HEK293T (cell line): ENCODE data around the gene GADD45B.

ENCODE experiments used
- CTCF ChIA-PET: fragments of 350-600 bp; formaldehyde crosslinking; extraction: SDS; loops from one replicate; lab custom pipeline; 2021; ENCODE audit warnings: antibody characterized with exemption, inconsistent platforms; lab: Yijun Ruan, JAX
- POLR2A ChIA-PET: fragments of 350-600 bp; formaldehyde crosslinking; extraction: SDS; loops from one replicate; lab custom pipeline; 2020; ENCODE audit warnings: antibody characterized with exemption, inconsistent platforms; lab: Yijun Ruan, JAX
- DNase-seq: peaks from one replicate; pipeline ENCODE4 v3.0.0; 2012; ENCODE audit warnings: mixed read lengths; ENCODE audit errors: extremely low spot score
- ARNT ChIP-seq: fragments of 450-650 bp; IDR thresholded peaks from 2 replicates; pipeline ENCODE4 v1.6.1; 2017; ENCODE audit warnings: mild to moderate bottlenecking
- BHLHE40 ChIP-seq: fragments of 450-650 bp; IDR thresholded peaks from 2 replicates; pipeline ENCODE4 v1.6.1; 2016; ENCODE audit warnings: mild to moderate bottlenecking, moderate library complexity, borderline replicate concordance
- CTBP1 ChIP-seq: fragments of 450-650 bp; IDR thresholded peaks from 2 replicates; pipeline ENCODE4 v1.6.1; 2016; ENCODE audit warnings: borderline replicate concordance
- ELF4 ChIP-seq: fragments of 450-650 bp; IDR thresholded peaks from 2 replicates; pipeline ENCODE4 v1.6.1; 2017; ENCODE audit warnings: antibody characterized with exemption
- FOXA1 ChIP-seq: fragments of 450-650 bp; IDR thresholded peaks from 2 replicates; pipeline ENCODE4 v1.6.1; 2016; ENCODE audit warnings: mild to moderate bottlenecking
- FOXK2 ChIP-seq: fragments of 450-650 bp; IDR thresholded peaks from 2 replicates; pipeline ENCODE4 v1.6.1; 2016; ENCODE audit warnings: mild to moderate bottlenecking
- FOXM1 ChIP-seq: fragments of 450-650 bp; IDR thresholded peaks from 2 replicates; pipeline ENCODE4 v1.6.1; 2017; ENCODE audit warnings: mild to moderate bottlenecking, borderline replicate concordance
- HDGF ChIP-seq: fragments of 450-650 bp; IDR thresholded peaks from 2 replicates; pipeline ENCODE4 v1.6.1; 2017; ENCODE audit warnings: antibody characterized with exemption, borderline replicate concordance
- L3MBTL2 ChIP-seq: fragments of 450-650 bp; conservative IDR thresholded peaks from 2 replicates; pipeline ENCODE4 v1.6.1; 2016; ENCODE audit warnings: mild to moderate bottlenecking
- LEF1 ChIP-seq: fragments of 450-650 bp; IDR thresholded peaks from 2 replicates; pipeline ENCODE4 v1.6.1; 2017; ENCODE audit warnings: mild to moderate bottlenecking, borderline replicate concordance
- NFRKB ChIP-seq: fragments of 450-650 bp; IDR thresholded peaks from 2 replicates; pipeline ENCODE4 v1.6.1; 2016; ENCODE audit warnings: mild to moderate bottlenecking, moderate library complexity
- SP1 ChIP-seq: fragments of 450-650 bp; IDR thresholded peaks from 2 replicates; pipeline ENCODE4 v1.6.1; 2017
- SUZ12 ChIP-seq: fragments of 450-650 bp; IDR thresholded peaks from 2 replicates; pipeline ENCODE4 v1.6.1; 2016; ENCODE audit warnings: mild to moderate bottlenecking
- TARDBP ChIP-seq: fragments of 450-650 bp; IDR thresholded peaks from 2 replicates; pipeline ENCODE4 v1.6.1; 2016
- ZNF384 ChIP-seq: fragments of 450-650 bp; IDR thresholded peaks from 2 replicates; pipeline ENCODE4 v1.6.1; 2016
- TF ChIP-seq, protein P1 (sequence below): fragments of 450-650 bp; IDR thresholded peaks from 2 replicates; pipeline ENCODE4 v1.6.1; 2016

Gene GADD45B

GRCh38 chr19:2487090-2487489 lies 11.2 kb downstream of the GADD45B start:
- TF ChIP-seq HDGF = no peak
- no peak for TF ChIP-seq L3MBTL2
- TF ChIP-seq SUZ12 = no peak
- TF ChIP-seq ARNT = no peak
- TF ChIP-seq TARDBP = no peak
- no peak for TF ChIP-seq ZNF384
- TF ChIP-seq CTBP1 = no peak
- POLR2A ChIA-PET = interaction anchor here (1.4 kb wide), 1 partner anchor 11 kb away, joined by 11 read pairs; the partner anchor contains the start of gene GADD45B
- CTCF ChIA-PET = no interaction called here
- DNase-seq = no peak

GRCh38 chr19:2487842-2488241 lies 11.9 kb downstream of the GADD45B start:
- no peak for DNase-seq
- CTCF ChIA-PET = no interaction called here
- TF ChIP-seq ARNT = no peak
- no peak for TF ChIP-seq ELF4
- no peak for TF ChIP-seq HDGF
- no peak for TF ChIP-seq SUZ12
- no peak for TF ChIP-seq FOXA1
- TF ChIP-seq FOXK2 = no peak
- no peak for TF ChIP-seq SP1
- TF ChIP-seq L3MBTL2 = no peak
- no peak for TF ChIP-seq ZNF384
- POLR2A ChIA-PET = interaction anchor here (1.4 kb wide), 1 partner anchor 12 kb away, joined by 11 read pairs; the partner anchor contains the start of gene GADD45B

GRCh38 chr19:2488405-2488941 lies 12.5 kb downstream of the GADD45B start:
- DNase-seq = no peak
- no peak for TF ChIP-seq ZNF384
- TF ChIP-seq SP1 = no peak
- TF ChIP-seq CTBP1 = no peak
- TF ChIP-seq SUZ12 = no peak
- TF ChIP-seq, protein P1, sequence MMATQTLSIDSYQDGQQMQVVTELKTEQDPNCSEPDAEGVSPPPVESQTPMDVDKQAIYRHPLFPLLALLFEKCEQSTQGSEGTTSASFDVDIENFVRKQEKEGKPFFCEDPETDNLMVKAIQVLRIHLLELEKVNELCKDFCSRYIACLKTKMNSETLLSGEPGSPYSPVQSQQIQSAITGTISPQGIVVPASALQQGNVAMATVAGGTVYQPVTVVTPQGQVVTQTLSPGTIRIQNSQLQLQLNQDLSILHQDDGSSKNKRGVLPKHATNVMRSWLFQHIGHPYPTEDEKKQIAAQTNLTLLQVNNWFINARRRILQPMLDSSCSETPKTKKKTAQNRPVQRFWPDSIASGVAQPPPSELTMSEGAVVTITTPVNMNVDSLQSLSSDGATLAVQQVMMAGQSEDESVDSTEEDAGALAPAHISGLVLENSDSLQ = no peak
- TF ChIP-seq TARDBP = no peak
- no peak for TF ChIP-seq FOXK2
- TF ChIP-seq NFRKB = no peak
- TF ChIP-seq LEF1 = no peak
- no peak for TF ChIP-seq L3MBTL2
- no peak for TF ChIP-seq ELF4
- CTCF ChIA-PET = no interaction called here
- POLR2A ChIA-PET = no interaction called here

DNA sequence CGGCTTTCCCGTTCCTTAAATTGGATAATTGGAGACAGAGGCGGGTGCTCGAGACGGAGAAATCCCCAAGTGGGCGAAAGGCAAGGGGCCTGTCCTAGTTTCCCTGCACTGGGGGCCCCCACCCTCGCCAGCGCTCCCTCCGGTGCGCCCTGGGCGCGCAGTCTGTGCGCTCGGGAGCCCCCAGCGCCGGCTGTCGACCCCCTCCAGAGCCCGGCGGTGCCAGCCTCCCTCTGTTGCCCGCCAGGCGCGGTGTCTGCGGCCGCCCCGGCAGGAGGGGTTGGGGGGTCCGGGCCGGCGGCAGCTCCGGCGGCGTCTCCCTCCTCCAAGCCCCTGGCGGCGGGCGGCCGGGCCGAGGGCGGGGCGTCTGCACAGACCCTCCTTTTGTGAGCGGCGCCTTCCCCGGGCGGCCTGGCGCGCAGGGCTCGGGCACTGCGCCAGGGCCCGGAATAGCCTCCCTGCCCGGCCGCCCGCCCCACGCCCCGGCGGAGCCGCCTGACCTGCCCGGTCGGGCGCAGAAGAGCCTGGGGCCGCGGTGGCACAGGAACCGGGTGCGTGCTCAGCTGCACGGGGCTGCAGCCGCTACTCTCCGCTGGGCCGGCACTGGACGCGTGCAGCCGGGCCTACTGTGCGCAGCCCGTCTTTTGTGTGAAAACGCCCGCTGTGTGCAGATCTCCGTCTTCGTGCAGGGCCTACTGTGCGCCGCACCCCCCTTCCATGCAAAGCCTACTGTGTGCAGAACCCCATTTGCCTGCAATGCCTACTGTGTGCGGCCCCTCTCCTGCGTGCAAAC lies 13.2 kb downstream of the GADD45B start:
- no peak for DNase-seq
- ChIA-PET CTCF (no interaction called here), POLR2A (no interaction called here)
- TF ChIP-seq ELF4 = no peak
- TF ChIP-seq ZNF384 = no peak
- TF ChIP-seq NFRKB = no peak
- TF ChIP-seq TARDBP = no peak
- TF ChIP-seq FOXK2 = no peak
- no peak for TF ChIP-seq LEF1
- TF ChIP-seq SP1 = no peak
- no peak for TF ChIP-seq BHLHE40
- no peak for TF ChIP-seq FOXA1
- TF ChIP-seq CTBP1 = no peak
- no peak for TF ChIP-seq L3MBTL2
- TF ChIP-seq FOXM1 = no peak
- TF ChIP-seq ARNT = no peak
- TF ChIP-seq SUZ12 = no peak
- TF ChIP-seq, protein P1 = no peak
- TF ChIP-seq HDGF = no peak

DNA sequence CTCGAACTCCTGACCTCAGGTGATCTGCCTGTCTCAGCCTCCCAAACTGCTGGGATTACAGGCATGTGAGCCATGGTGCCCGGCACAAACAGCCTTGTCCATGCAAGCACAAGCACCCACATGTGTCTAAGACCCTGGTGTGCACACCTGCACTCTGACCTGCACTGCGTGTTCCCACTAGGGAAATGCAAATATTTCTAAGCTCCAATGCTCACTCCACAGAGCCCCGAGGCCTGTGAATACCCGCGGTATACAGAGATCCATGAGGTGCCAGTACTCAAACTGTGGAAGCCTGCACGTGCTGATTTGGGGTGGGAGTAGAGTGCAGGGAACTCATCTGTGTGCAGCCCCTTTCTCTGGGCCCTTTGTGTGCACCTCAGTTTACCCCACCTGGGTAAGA lies 14.7 kb downstream of the GADD45B start:
- TF ChIP-seq ARNT (no peak), FOXK2 (no peak), NFRKB (no peak), LEF1 (no peak), CTBP1 (no peak), SUZ12 (no peak), BHLHE40 (no peak), ELF4 (no peak), SP1 (no peak), L3MBTL2 (no peak), ZNF384 (no peak), TARDBP (no peak), FOXM1 (no peak), FOXA1 (no peak), HDGF (no peak)
- TF ChIP-seq, protein P1 = no peak
- ChIA-PET POLR2A (interaction anchor here (0.8 to 1.8 kb wide), 2 partner anchors 14 to 121 kb away, joined by 3 to 6 read pairs; partner anchors contain the start of gene GADD45B), CTCF (no interaction called here)
- DNase-seq = no peak

DNA sequence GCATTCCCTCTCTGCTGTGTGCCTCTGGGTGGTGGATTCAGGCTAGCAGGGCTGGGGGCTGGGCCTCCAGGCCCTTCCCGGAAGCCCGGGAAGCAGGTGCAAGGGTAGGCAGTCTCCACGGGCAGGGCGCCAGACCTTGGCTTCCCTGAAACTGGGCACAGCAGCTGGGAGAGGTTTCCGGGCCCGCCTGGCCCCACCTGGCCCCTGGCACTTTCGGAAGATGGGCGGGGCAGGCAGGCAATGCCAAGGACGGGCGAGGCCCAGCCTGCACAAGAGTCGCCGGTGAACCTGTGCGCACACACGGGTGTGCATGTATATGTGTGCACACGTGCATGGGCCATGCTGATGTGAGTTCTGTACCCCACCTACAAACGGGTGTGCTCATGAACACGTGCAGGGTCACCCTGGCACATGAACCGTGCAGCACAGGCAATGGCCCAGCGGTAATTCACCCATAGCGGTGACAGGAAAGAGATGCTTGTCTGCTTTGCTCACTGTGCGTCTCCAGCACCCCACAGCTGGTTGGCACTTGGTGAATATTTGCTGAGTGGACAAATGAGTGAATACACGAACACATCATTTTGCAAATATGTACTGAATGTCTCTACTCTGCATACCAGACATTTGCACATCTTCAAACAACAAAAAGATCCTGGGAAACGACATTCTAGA lies 15.3 kb downstream of the GADD45B start:
- CTCF ChIA-PET = no interaction called here
- POLR2A ChIA-PET = interaction anchor here (1.8 kb wide), 1 partner anchor 15 kb away, joined by 6 read pairs; the partner anchor contains the start of gene GADD45B
- DNase-seq = no peak
- no peak for TF ChIP-seq ELF4
